HG02623 (cell line): ENCODE data around the gene TMEM179.
"Not testable (repeated sequence)": the region's sequence is repeated elsewhere in the genome, so short reads cannot be mapped to it uniquely, and the experiment has no call there.

Experiments
- ATAC-seq: cut with Tn5 transposase; IDR thresholded peaks from one replicate; pipeline ENCODE4 v1.9.1; 2021; ENCODE audit warnings: moderate library complexity; ENCODE audit not compliant: unreplicated experiment

Gene TMEM179

GRCh38 chr14:104638190-104638589 is 33.6 kb upstream of the TMEM179 start:
- ATAC-seq, result no peak

- ATAC-seq, result no peak
These were observed 33.0 kb upstream of the TMEM179 start for GRCh38 chr14:104637546-104638003.

GRCh38 chr14:104636846-104637545 is 32.4 kb upstream of the TMEM179 start:
- ATAC-seq, result not testable (repeated sequence)

- no peak for ATAC-seq
These were observed 31.6 kb upstream of the TMEM179 start for GRCh38 chr14:104636131-104636530.

GRCh38 chr14:104635717-104636116 is 31.1 kb upstream of the TMEM179 start:
- no peak for ATAC-seq

- ATAC-seq, result no peak
These were observed 30.5 kb upstream of the TMEM179 start for GRCh38 chr14:104634886-104635570.

- no peak for ATAC-seq
These were observed 29.7 kb upstream of the TMEM179 start for GRCh38 chr14:104634138-104634760.

- ATAC-seq, result no peak
These were observed 28.9 kb upstream of the TMEM179 start for GRCh38 chr14:104633276-104634137.

DNA sequence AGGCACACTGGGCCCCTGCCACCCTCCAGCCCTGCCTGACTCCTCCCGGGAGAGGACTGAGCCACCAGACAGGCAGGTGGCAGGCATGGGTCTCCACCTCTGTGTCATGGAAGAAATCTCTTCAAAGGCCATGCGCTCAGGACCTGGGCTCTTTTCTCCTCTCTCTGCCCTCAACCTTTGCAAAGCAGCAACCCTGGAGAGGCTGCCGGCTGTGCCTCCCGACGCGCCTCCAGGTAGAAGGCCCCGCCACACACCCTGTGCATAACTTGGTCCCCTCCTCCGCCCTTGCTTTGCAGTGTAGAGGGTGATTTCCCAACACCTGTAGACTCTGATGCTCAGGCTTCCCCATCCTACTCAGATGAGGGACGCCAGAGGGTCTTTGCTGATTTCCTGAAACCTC is 28.2 kb upstream of the TMEM179 start:
- no peak for ATAC-seq

DNA sequence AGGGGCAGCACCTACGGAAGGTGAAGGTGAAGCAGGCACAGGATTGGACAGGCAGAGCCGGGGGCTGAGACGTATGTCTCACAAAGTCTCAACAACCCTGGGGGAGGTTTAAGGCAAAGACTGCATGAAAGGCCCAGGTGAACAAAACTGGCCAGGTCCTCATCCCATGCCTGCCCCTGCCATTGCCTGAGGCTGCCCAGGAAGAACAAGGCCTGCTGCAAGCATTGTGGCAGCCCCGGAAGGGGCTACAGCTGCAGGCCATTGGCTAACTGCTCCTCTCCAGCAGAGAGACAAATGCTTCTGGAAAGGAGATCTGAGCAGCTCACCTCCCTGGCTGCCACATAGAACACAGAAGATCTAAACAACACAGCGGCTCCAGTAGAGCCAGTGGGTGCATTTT is 20.4 kb upstream of the TMEM179 start:
- no peak for ATAC-seq

GRCh38 chr14:104614126-104614812 is 9.7 kb upstream of the TMEM179 start:
- ATAC-seq, result no peak

- ATAC-seq, result no peak
These were observed 7.3 kb upstream of the TMEM179 start for GRCh38 chr14:104611881-104612280.

GRCh38 chr14:104610749-104611310 is 6.3 kb upstream of the TMEM179 start:
- ATAC-seq, result no peak

- ATAC-seq, result no peak
These were observed 5.1 kb upstream of the TMEM179 start for GRCh38 chr14:104609666-104610065.

- ATAC-seq, result no peak
These were observed 716 bp downstream of the TMEM179 start for GRCh38 chr14:104603711-104604401.

- ATAC-seq, result no peak
These were observed 1.6 kb downstream of the TMEM179 start for GRCh38 chr14:104602933-104603325.

- ATAC-seq, result no peak
These were observed 2.1 kb downstream of the TMEM179 start for GRCh38 chr14:104602315-104602932.

DNA sequence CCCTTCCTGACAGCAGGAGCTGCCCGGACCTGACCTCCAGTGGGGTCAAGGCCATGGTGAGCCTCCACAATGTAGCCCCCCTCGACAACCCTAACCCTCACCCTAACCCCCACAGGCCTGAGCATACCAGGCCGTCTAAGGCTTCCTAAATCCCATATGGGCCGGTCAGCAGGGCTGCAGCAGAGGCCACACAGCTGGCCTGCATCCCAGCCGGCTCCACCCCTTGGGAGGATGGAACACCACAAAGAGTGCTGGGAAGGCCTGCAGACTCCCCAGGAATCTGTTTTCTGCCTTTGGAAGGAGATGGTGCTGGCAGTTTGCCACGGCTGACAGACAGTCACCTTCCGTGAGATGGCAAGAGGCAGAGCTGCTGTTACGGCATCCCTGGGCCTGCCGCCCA is 2.8 kb downstream of the TMEM179 start:
- no peak for ATAC-seq

DNA sequence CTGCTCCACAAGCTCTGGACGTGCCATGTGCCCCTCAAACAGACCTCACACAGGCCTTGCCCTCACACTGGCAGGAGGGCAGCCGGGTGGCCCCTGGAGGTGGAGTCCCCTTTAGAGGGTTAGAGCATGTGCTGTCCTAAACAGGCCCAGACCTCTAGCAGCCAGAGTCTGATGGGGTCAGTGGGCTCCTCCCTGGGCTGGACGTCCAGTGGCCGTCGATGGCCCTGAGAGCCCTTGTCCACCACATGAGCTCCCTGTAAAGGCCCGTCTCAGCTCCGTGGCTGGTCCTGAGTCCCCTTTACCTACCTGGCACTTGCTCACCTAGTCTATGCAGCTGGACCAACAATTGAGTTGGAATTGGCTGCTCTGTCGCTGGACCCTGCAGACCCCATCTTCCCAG is 3.8 kb downstream of the TMEM179 start:
- no peak for ATAC-seq
